NOMO-1 (cell line): ENCODE data around the gene RNF225.
"Not testable (repeated sequence)": the region's sequence is repeated elsewhere in the genome, so short reads cannot be mapped to it uniquely, and the experiment has no call there.

Experiments used
- DNase-seq, 2 experiments: peaks; one replicate each; lab custom pipeline; 2025; ENCODE audit not compliant: unreplicated experiment in 2 of 2; lab: John Stamatoyannopoulos, UW

RNF225 gene

GRCh38 chr19:58407658-58408151 lies 12.2 kb downstream of the RNF225 start:
- DNase-seq, result no peak

GRCh38 chr19:58408152-58409009 lies 12.9 kb downstream of the RNF225 start, which contains the start of gene ZNF584:
ZNF584 (plus strand) TSS chr19:58408649; CDS start chr19:58409148, 499 bp downstream.
- peak; percentile 96 to 98 for DNase-seq

GRCh38 chr19:58409010-58409790 lies 13.7 kb downstream of the RNF225 start:
- DNase-seq, result peak; percentile 17 to 38

GRCh38 chr19:58416604-58417003 lies 21.1 kb downstream of the RNF225 start:
- no peak for DNase-seq

GRCh38 chr19:58417071-58417470 lies 21.6 kb downstream of the RNF225 start:
- no peak for DNase-seq

GRCh38 chr19:58428617-58429016 lies 33.2 kb downstream of the RNF225 start:
- DNase-seq, result no peak

- DNase-seq, result no peak
Observed at GRCh38 chr19:58429745-58430144, 34.3 kb downstream of the RNF225 start.

- no peak for DNase-seq
Observed at GRCh38 chr19:58434217-58434616, 38.8 kb downstream of the RNF225 start.

- DNase-seq, result peak; percentile 93 to 99
Observed at GRCh38 chr19:58439576-58440554, 44.4 kb downstream of the RNF225 start, which contains the start of gene ZNF132. ZNF132 (minus strand) TSS chr19:58440153; CDS start chr19:58439821, 332 bp downstream.

- no peak for DNase-seq
Observed at GRCh38 chr19:58440556-58440955, 45.1 kb downstream of the RNF225 start.

- DNase-seq, result not testable (repeated sequence)
Observed at GRCh38 chr19:58442986-58443385, 47.5 kb downstream of the RNF225 start.
